Heart left ventricle (tissue), 13 donors: Measurements from ENCODE around the gene CSF1.

Experiments
- POLR2A ChIP-seq, 2 donors: fragments of 450-650 bp; IDR thresholded peaks; one replicate each; pipeline ENCODE4 v1.6.1; 2017; ENCODE audit warnings: antibody characterized with exemption in 2 of 2, mild to moderate bottlenecking in 2 of 2, moderate library complexity in 2 of 2
- TF ChIP-seq, protein P1 (sequence below), 12 donors: fragments of 200-600 bp; sonication (generic) in 4 of 12; IDR thresholded peaks; one replicate each; pipeline versions ENCODE4 v1.5.0 to v1.8.0; 2018 to 2022; ENCODE audit warnings: antibody characterized with exemption in 12 of 12, mild to moderate bottlenecking in 5 of 12
- donor health status: ischemic (EF 13 %, LVEDD 7.1; RV severe dilation, severe dysfunction).
- donor health status: DM: no; HTN: yes; CAD: no.
- donor health status: DM: no; HTN: no; CAD: no.
- donor health status: ischemic (EF 25% LVEDD 6.9; RV normal size, moderate dysfunction).
- donor health status: ischemic (EF 25% LVEDD 5.7; RV mildly dilated, moderate dysfunction).
- donor health status: ischemic (EF 35%, LVEDD 5.7; RV mildly dilated, moderate dysfunction).
- donor health status: nonischemic (EF 11% LVEDD 7.7; RV severe dilation, severe dysfunction).
- donor health status: DM: yes; HTN: yes; CAD: no.
- donor health status: PGD.
- donor health status: ischemic (EF 29% LVEDD 5.4; RV normal size, mild dysfunction).
- donor health status: nonischemic (EF 23%, LVEDD 6.1; RV moderate dilation, normal function).

GRCh38 chr1:109959974-109960744, 49.5 kb downstream of the CSF1 start:
- TF ChIP-seq, protein P1, sequence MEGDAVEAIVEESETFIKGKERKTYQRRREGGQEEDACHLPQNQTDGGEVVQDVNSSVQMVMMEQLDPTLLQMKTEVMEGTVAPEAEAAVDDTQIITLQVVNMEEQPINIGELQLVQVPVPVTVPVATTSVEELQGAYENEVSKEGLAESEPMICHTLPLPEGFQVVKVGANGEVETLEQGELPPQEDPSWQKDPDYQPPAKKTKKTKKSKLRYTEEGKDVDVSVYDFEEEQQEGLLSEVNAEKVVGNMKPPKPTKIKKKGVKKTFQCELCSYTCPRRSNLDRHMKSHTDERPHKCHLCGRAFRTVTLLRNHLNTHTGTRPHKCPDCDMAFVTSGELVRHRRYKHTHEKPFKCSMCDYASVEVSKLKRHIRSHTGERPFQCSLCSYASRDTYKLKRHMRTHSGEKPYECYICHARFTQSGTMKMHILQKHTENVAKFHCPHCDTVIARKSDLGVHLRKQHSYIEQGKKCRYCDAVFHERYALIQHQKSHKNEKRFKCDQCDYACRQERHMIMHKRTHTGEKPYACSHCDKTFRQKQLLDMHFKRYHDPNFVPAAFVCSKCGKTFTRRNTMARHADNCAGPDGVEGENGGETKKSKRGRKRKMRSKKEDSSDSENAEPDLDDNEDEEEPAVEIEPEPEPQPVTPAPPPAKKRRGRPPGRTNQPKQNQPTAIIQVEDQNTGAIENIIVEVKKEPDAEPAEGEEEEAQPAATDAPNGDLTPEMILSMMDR (IDR thresholded peaks at IDR 0.05), result no peak
- TF ChIP-seq POLR2A (IDR thresholded peaks at IDR 0.05), result no peak
